HUDEP-2 (cell line): Measurements from ENCODE around the gene TRAPPC6A.
"Not testable (repeated sequence)": the region's sequence is repeated elsewhere in the genome, so short reads cannot be mapped to it uniquely, and the experiment has no call there.

ENCODE experiments used
- DNase-seq, 76 experiments: peaks; one replicate each; lab custom pipeline; 2025; ENCODE audit not compliant: unreplicated experiment in 76 of 76; lab: John Stamatoyannopoulos, UW

The TRAPPC6A gene

DNA sequence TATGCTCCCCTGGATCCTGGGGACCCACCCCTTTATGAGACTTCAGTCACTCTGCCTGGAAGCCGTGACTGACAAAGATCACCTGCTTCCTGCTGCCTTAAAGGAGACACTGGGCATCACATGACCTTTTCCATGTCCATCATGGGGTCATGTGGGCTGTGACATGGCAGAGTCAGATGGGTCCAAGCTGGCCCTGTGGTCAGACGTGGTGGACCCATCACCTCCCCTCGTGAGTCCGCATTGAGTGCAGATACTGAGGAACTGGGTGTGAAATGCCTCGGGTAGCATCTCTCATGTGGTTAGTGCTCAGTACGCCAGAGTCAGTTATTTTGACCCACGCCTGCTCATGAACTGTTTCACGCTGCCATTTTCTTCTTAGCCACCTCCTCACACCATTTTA lies 44.4 kb downstream of the TRAPPC6A start:
- DNase-seq = no peak

DNA sequence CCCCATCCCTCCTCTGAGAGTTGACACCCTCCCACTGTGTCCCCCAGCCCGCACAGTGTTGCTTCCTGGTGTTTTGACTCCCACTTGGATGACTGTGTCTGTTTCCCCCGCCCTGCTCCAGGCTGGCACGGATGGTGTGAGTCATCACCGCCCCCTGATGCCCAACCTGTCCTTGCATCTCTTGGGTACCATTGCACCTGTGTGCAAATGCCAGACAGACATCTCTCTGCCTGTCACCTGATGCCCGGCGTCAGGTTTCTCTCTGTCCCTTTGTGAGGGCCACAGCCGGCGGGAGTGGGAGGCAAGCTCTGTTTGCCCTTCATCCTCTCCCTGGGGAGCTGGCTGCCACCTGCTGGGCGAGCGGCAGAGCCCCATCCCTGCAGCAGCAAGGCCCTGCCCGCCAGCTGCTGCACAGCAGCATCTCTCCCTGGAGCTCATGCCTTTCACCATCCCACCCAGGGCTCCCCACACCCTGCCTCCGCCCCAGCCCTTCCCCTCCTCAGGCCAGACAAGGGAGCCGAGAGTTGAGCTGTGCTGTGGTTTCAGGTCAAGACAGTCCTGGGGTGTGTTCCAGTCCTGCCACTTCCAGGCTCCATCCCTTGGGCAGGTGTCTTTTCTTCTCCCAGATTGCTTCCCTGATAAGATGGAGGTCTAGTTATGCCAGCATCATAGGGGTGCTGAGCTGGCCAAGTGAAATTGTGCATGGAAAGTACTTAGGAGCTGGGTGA lies 47.0 kb downstream of the TRAPPC6A start:
- DNase-seq = peak in 7 of 76 experiments; percentile 7 to 30 (median 16)

- no peak for DNase-seq
These were observed 47.8 kb downstream of the TRAPPC6A start for GRCh38 chr19:45130236-45130635.

DNA sequence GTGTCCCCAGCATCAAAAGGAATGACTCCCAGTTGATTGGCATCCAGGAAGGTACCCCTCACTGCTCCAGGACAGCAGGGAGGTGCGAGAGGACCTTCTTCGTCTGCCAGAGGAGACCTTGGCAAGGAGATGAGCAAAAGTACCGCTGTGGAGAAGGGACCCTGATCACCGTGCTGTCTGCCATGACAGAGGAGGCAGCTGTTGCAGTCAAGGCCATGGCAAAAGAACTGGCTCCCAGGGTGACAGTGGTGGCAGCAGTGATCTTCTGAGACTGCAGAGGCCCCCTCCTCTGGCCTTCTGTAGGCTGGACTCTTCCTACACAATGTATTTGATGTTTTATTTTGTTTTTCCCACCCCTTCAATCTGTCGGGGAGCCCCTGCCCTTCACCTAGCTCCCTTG lies 49.2 kb downstream of the TRAPPC6A start:
- DNase-seq = no peak

DNA sequence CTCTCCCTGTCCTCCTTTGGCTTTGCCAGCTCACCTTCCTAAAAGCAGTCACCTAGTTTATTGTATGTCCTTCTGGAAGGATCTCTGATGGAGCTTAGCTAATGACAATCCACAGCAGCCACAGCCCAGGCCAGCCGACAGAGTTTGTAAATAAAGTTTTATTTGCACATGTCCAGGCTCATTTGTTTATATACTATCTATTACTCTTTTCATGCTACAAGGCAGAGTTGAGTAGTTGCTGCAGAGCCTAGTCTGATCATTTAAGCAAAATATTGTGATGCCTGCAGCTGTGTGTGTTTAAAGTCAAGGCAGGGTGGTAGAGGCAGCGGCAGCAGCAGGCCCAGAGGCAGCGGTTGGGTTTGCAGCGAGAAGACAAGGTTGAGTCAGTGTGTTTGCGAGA lies 49.9 kb downstream of the TRAPPC6A start:
- DNase-seq = no peak

- no peak for DNase-seq
These were observed 51.4 kb downstream of the TRAPPC6A start for GRCh38 chr19:45126654-45127053.

GRCh38 chr19:45125975-45126493 lies 52.0 kb downstream of the TRAPPC6A start:
- DNase-seq = peak in 68 of 76 experiments; percentile 20 to 89 (median 64)

- DNase-seq = no peak
These were observed 52.7 kb downstream of the TRAPPC6A start for GRCh38 chr19:45125360-45125759.

- no peak for DNase-seq
These were observed 54.0 kb downstream of the TRAPPC6A start for GRCh38 chr19:45124021-45124420.

GRCh38 chr19:45123440-45123850 lies 54.6 kb downstream of the TRAPPC6A start:
- DNase-seq = no peak

GRCh38 chr19:45122832-45123231 lies 55.2 kb downstream of the TRAPPC6A start:
- DNase-seq = no peak

DNA sequence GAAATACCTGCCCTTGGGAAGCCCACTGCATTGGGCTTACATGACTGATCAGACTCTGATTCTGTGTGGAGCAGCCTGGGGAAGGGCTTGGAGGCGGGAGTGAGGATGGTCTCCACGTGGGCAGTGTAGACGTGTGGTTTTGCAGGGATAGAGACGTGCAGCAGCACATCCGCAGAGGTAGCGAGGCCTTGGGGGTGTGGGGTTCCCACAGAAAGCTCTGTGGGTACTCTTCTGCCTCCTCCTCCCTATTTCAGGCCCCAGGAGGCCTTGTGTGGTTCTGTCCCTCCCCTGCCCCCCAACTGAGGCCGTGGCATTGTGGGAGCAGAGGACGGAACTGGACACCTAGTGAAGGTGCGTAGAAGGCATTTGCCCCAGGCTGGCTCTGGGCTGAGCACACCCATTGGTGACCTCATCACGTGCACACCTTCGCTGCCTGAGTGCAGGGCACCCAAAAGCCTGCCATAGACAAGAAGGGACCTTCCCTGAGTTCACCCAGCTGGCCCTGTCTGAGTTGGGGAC lies 56.2 kb downstream of the TRAPPC6A start:
- DNase-seq = no peak

DNA sequence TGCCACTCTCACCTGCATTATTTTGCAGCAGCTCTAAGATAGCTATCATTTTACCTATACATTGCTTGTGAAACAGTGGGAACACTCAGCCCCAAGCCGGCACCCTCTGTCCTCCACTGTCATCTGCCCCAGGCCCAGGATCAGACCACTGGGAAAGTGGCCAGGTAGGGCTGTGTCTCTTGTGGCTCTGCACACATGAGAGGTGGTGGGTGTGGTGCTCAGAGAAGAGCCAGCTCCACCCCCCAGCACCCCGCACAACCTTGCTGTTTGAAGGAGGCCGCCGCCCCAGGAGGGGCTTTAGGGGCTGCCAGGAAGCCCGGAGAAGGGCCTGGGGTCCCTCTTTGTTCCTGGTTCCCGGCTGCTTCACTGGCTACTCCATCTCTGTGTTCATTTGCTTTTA lies 58.5 kb downstream of the TRAPPC6A start:
- DNase-seq = no peak

DNA sequence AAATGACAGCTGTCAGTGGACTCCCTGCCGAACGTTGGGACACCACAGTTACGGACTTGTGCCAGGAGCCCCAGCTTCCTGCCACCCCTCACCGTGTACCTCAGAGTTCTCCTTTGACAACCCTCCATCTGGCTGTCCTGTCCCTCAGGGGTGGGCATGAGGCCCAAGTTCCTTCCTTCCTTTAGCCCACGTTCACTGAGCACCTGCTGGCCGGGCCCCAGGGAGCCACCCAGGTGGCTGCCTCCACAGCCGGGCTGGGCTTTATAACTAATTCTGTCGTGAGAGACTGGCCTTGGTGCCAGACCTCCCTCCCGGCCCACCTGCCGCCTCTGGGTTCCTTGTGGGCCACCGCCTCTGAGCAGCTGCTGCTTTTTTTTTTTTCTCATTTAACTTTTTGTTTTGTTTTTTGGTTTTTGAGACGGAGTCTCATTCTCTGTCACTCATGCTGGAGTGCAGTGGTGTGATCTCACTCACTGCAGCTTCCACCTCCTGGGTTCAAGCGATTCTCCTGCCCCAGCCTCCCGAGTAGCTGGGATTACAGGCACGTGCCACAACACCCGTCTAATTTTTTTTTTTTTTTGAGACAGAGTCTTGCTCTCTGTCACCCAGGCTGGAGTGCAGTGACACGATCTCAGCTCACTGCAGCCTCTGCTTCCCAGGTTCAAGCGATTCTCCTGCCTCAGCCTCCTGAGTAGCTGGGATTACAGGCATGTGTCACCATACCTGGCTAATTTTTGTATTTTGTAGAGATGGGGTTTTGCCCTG lies 59.3 kb downstream of the TRAPPC6A start:
- DNase-seq = not testable (repeated sequence)

DNA sequence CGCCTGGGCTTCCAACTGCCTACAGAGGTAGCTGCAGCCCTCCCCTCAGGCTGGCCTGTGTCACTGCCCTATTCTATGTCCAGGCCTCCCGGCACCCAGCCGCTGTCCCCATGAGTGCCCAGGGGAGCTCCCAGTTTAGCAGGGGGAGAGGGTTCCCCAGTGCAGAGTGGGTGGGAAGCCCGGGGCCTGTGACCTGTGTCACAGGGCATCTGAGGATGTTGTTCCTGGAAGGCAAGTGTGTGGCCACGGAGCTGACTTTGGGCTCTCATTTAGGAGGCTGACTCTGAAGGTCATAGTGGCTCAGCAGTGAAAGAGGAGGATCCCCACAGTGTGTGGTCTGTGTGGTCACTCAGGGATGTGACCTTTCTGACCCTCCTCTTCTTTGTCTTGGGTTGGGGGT lies 59.9 kb downstream of the TRAPPC6A start:
- DNase-seq = no peak

- DNase-seq = no peak
These were observed 60.4 kb downstream of the TRAPPC6A start for GRCh38 chr19:45117671-45118070.

DNA sequence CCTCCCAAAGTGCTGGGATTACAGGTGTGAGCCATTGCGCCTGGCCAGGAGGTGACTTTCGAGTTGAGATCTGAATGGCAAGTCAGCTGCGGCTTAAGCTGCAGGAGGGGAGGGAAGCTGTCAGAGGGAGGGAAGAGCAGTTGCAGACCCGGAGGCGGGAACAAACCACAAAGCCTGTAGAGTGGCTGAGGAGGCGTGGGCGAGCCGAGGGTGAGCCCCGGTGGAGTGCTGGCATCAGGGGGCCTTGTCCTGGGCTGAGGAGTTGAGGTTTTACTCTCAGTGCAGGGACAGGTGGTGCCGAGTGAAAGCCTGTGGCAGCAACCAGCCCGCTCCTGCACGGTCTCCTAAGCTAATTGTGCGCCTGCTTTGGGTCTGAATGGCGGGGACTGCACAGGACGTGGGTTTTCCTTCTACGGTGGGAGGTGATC lies 60.9 kb downstream of the TRAPPC6A start:
- DNase-seq = peak in 55 of 76 experiments; percentile 15 to 86 (median 56)

DNA sequence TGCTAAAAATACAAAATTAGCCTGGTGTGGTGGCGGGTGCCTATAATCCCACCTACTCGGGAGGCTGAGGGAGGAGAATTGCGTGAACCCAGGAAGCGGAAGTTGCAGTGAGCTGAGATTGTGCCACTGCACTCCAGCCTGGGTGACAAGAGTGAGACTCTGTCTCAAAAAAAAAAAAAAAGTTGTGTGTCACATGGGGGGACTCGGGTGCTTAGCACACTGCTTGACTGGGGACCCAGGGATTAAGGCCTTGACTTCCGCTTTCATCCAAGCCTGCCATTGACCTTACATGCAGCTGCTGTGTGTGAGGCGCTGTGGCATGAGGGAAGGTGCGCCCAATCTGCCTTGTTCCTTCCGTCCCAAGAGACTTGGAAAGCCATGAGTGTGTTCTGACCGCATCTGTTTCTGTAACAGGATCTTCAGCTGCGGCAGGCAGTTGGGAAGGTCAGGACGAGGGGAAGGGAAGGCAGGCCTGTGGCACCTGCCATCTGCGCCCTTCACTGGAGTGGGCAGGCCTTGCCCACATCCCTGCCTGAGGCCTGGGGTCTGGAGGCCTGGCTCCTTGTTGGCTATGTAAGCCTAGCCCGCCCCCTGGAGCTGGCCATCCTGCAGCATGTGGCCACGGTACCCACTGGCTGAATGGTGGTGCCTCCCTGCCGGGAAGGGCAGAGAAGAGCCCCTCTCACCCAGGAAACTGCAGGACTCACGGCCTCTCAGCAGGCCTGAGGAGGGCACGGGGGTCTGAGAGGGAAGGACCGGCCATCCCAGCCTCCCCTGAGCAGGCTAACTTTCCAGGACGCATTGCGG lies 62.0 kb downstream of the TRAPPC6A start:
- no peak for DNase-seq

- no peak for DNase-seq
These were observed 63.9 kb downstream of the TRAPPC6A start for GRCh38 chr19:45114116-45114515.

DNA sequence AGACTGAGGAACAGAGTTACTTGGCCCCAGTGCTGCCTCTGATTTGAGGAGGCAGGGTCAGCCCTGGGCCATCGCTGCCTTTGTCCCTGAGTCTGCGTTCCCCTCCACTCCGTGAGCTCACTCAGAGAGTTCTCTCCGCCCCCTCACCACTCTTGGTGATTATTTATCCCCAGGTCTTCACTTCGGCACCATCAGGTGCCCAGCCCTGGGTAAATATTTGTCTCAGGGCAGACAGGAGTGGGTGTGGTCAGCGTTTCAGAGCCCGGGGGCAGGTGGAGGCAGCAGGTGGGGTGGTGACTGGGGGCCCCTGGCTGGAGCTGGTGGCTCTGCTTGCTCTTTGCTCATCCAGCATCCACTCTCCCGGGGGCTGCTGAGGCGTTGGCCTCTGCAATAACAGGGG lies 64.4 kb downstream of the TRAPPC6A start:
- DNase-seq = no peak
